RWPE1 (cell line): ENCODE results near the gene SIRT7.
A peak's percentile ranks its signal among the peaks of the same experiment; 100 is the strongest.

Source experiments
- CTCF ChIA-PET: fragments of 350-600 bp; sonication (Branson Sonifier 250); formaldehyde crosslinking; extraction: SDS; loops from one replicate; lab custom pipeline; 2021; lab: Yijun Ruan, JAX
- POLR2A ChIA-PET: fragments of 400-600 bp; formaldehyde crosslinking; extraction: SDS; loops from one replicate; lab custom pipeline; 2020; ENCODE audit warnings: antibody characterized with exemption; ENCODE audit not compliant: low non-redundant PET; lab: Yijun Ruan, JAX
- DNase-seq: peaks from one replicate; pipeline ENCODE4 v3.0.0; 2012; ENCODE audit warnings: low spot score
- H3K27ac ChIP-seq: fragments of 450-650 bp; 2 replicates; pipeline ENCODE4 v1.5.1; 2017
- CTCF ChIP-seq: fragments of 450-650 bp; conservative IDR thresholded peaks from 2 replicates; pipeline ENCODE4 v1.5.1; 2017; ENCODE audit warnings: low read depth, mild to moderate bottlenecking

SIRT7 gene

GRCh38 chr17:81944858-81945257, 26.9 kb upstream of the SIRT7 start:
- CTCF ChIA-PET: no interaction called here
- no peak for DNase-seq
- POLR2A ChIA-PET: no interaction called here
- no peak for TF ChIP-seq CTCF
- no peak overlapping the region for H3K27ac ChIP-seq

- DNase-seq: no peak
- CTCF ChIA-PET: interaction anchor here (0.7 kb wide), 1 partner anchor 14 kb away, joined by 5 read pairs; no protein-coding TSS in a partner anchor
- POLR2A ChIA-PET: no interaction called here
- no peak for TF ChIP-seq CTCF
- no peak overlapping the region for H3K27ac ChIP-seq
Observed at GRCh38 chr17:81942167-81942553, 24.2 kb upstream of the SIRT7 start.

GRCh38 chr17:81941484-81942166, 23.6 kb upstream of the SIRT7 start:
- no peak for DNase-seq
- POLR2A ChIA-PET: no interaction called here
- no peak overlapping the region for H3K27ac ChIP-seq
- TF ChIP-seq CTCF: no peak
- CTCF ChIA-PET: no interaction called here

GRCh38 chr17:81940538-81941483, 22.8 kb upstream of the SIRT7 start:
- no peak for TF ChIP-seq CTCF
- POLR2A ChIA-PET: no interaction called here
- peak overlapping the region; percentile 15; the same call in 1 of the 2 replicates for H3K27ac ChIP-seq
- CTCF ChIA-PET: interaction anchor here (0.6 kb wide), 1 partner anchor 97 kb away, joined by 4 read pairs; the partner anchor contains the start of gene DCXR
- DNase-seq: no peak

- ChIA-PET POLR2A (interaction anchor here (0.6 kb wide), 1 partner anchor 10 kb away, joined by 3 read pairs; no protein-coding TSS in a partner anchor), CTCF (interaction anchor here (0.6 kb wide), 1 partner anchor 98 kb away, joined by 4 read pairs; the partner anchor contains the start of gene DCXR)
- H3K27ac ChIP-seq: peak overlapping the region; percentile 15
- TF ChIP-seq CTCF: no peak
- no peak for DNase-seq
Observed at GRCh38 chr17:81939881-81940385, 22.0 kb upstream of the SIRT7 start.

GRCh38 chr17:81939218-81939617, 21.2 kb upstream of the SIRT7 start:
- TF ChIP-seq CTCF: no peak
- ChIA-PET POLR2A (no interaction called here), CTCF (interaction anchor here (1.4 kb wide), 1 partner anchor 20 kb away, joined by 4 read pairs; no protein-coding TSS in a partner anchor)
- H3K27ac ChIP-seq: peak overlapping the region; percentile 15; the same call in 1 of the 2 replicates
- DNase-seq: no peak
